Measurements from ENCODE around the gene POF1B.
"Not testable (repeated sequence)": the region's sequence is repeated elsewhere in the genome, so short reads cannot be mapped to it uniquely, and the experiment has no call there.

Gene POF1B

GRCh38 chrX:85379174-85379907, at the start of gene POF1B:
TSS of gene POF1B (minus strand) at chrX:85379665. CDS start at chrX:85379454, 211 bp downstream.
- no peak for DNase-seq

GRCh38 chrX:85429066-85429465, 49.6 kb upstream of the POF1B start:
- DNase-seq: no peak

- DNase-seq: no peak
These were observed 39.8 kb upstream of the POF1B start for GRCh38 chrX:85419293-85419692.

- no peak for DNase-seq
These were observed 12.4 kb upstream of the POF1B start for GRCh38 chrX:85391878-85392238.

GRCh38 chrX:85391185-85391877, 11.9 kb upstream of the POF1B start:
- DNase-seq: no peak

- no peak for DNase-seq
These were observed 2.1 kb upstream of the POF1B start for GRCh38 chrX:85381602-85382001.

- no peak for DNase-seq
These were observed 1.0 kb downstream of the POF1B start for GRCh38 chrX:85378461-85378860.

- DNase-seq: no peak
These were observed 4.1 kb downstream of the POF1B start for GRCh38 chrX:85375333-85375738.

GRCh38 chrX:85365370-85365995, 14.0 kb downstream of the POF1B start:
- no peak for DNase-seq

GRCh38 chrX:85359051-85359450, 20.4 kb downstream of the POF1B start:
- no peak for DNase-seq

GRCh38 chrX:85345523-85345922, 33.9 kb downstream of the POF1B start:
- DNase-seq: no peak

GRCh38 chrX:85327060-85327333, 52.5 kb downstream of the POF1B start:
- DNase-seq: no peak

- DNase-seq: no peak
These were observed 53.0 kb downstream of the POF1B start for GRCh38 chrX:85326234-85327059.

- DNase-seq: not testable (repeated sequence)
These were observed 68.1 kb downstream of the POF1B start for GRCh38 chrX:85311348-85311747.

GRCh38 chrX:85309717-85310116, 69.7 kb downstream of the POF1B start:
- DNase-seq: no peak

- no peak for DNase-seq
These were observed 75.9 kb downstream of the POF1B start for GRCh38 chrX:85303544-85303943.

GRCh38 chrX:85288992-85289723, 90.3 kb downstream of the POF1B start:
- DNase-seq: no peak

- DNase-seq: not testable (repeated sequence)
These were observed 94.2 kb downstream of the POF1B start for GRCh38 chrX:85285286-85285685.

GRCh38 chrX:85244450-85245211, 134.8 kb downstream of the POF1B start:
- DNase-seq: no peak

GRCh38 chrX:85243761-85244449, 135.6 kb downstream of the POF1B start, which contains the start of the genes SATL1 and ZNF711:
TSS of gene SATL1 (minus strand) at chrX:85243779. CDS start at chrX:85108968, 134,811 bp downstream.
TSS of gene ZNF711 (plus strand) at chrX:85243991. CDS start at chrX:85247573, 3,582 bp downstream.
- peak; percentile 58 for DNase-seq

GRCh38 chrX:85243155-85243554, 136.3 kb downstream of the POF1B start:
- DNase-seq: no peak

Data from activated effector memory CD4-positive, alpha-beta T cell treated with anti-CD3 and anti-CD28 coated beads, Interleukin-2, amount 50 U/mL, for 16 hours (primary cell).